ENCODE results near the gene MIP.
"Not testable (repeated sequence)": the region's sequence is repeated elsewhere in the genome, so short reads cannot be mapped to it uniquely, and the experiment has no call there.

Gene MIP

GRCh38 chr12:56454557-56454956 lies at the start of gene MIP:
Gene MIP (minus strand): TSS chr12:56454657. CDS start chr12:56454613, 44 bp downstream.
- H3K9me3 ChIP-seq (ENCODE audit: insufficient read depth, low read depth, low read length): no peaks in the 10 kb centered on the region
- H3K4me1 ChIP-seq (ENCODE audit: insufficient read depth, low read length): peaks cover 6% of the 10 kb centered on the region; the same call in 1 of the 2 replicates
- H3K4me3 ChIP-seq (ENCODE audit: low read length): no peak within 1 kb of the TSS
- H3K27ac ChIP-seq (ENCODE audit: low read length): no peak within 1 kb of the TSS
- H3K27me3 ChIP-seq (ENCODE audit: insufficient read depth, low read length): no peaks in the 10 kb centered on the region
- no peak within 1 kb of the TSS for H3K9ac ChIP-seq (ENCODE audit: low read depth, low read length)
- H3K36me3 ChIP-seq (ENCODE audit: insufficient read depth, low read depth, low read length): no peaks in the 10 kb centered on the region

DNA sequence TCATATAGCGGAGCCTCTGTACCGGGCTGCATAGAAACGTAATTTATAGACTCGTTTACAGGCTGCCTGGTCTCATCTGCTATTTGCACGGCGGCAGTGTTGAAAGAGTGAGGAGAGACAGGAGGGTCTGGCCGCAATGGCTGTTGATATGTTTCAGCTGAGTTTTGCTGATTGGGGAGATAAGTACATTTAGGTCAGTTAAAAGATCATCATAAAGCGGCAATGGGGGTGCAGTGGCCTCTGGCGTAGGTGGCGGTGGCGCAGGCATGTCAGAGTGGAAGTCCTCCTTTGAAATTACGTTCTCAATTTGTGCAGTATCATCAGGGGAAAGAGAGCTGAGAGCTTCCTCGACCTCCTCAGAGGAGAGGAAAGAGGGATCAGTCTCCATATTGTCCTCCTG lies 45.4 kb upstream of the MIP start:
- not testable (repeated sequence) for H3K27ac ChIP-seq (ENCODE audit: low read length); H3K4me1 ChIP-seq (ENCODE audit: insufficient read depth, low read length); H3K9ac ChIP-seq (ENCODE audit: low read depth, low read length); H3K36me3 ChIP-seq (ENCODE audit: insufficient read depth, low read depth, low read length); H3K4me3 ChIP-seq (ENCODE audit: low read length); H3K9me3 ChIP-seq (ENCODE audit: insufficient read depth, low read depth, low read length)
- peaks cover 19% of the 10 kb centered on the region for H3K27me3 ChIP-seq (ENCODE audit: insufficient read depth, low read length)

DNA sequence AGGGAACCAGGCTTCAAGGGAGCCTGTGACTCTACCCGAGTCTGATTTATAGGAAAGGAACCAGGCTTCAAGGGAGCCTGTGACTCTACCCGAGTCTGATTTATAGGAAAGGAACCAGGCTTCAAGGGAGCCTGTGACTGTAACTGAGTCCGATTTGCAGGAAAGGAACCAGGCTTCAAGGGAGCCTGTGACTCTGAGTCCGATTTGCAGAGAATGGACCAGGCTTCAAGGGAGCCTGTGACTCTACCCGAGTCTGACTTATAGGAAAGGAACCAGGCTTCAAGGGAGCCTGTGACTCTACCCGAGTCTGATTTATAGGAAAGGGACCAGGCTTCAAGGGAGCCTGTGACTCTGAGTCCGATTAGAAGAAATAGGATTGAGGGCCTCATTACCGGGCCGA lies 45.0 kb upstream of the MIP start:
- peaks cover 19% of the 10 kb centered on the region for H3K27me3 ChIP-seq (ENCODE audit: insufficient read depth, low read length)
- not testable (repeated sequence) for H3K4me1 ChIP-seq (ENCODE audit: insufficient read depth, low read length); H3K27ac ChIP-seq (ENCODE audit: low read length); H3K9ac ChIP-seq (ENCODE audit: low read depth, low read length); H3K4me3 ChIP-seq (ENCODE audit: low read length); H3K36me3 ChIP-seq (ENCODE audit: insufficient read depth, low read depth, low read length); H3K9me3 ChIP-seq (ENCODE audit: insufficient read depth, low read depth, low read length)

DNA sequence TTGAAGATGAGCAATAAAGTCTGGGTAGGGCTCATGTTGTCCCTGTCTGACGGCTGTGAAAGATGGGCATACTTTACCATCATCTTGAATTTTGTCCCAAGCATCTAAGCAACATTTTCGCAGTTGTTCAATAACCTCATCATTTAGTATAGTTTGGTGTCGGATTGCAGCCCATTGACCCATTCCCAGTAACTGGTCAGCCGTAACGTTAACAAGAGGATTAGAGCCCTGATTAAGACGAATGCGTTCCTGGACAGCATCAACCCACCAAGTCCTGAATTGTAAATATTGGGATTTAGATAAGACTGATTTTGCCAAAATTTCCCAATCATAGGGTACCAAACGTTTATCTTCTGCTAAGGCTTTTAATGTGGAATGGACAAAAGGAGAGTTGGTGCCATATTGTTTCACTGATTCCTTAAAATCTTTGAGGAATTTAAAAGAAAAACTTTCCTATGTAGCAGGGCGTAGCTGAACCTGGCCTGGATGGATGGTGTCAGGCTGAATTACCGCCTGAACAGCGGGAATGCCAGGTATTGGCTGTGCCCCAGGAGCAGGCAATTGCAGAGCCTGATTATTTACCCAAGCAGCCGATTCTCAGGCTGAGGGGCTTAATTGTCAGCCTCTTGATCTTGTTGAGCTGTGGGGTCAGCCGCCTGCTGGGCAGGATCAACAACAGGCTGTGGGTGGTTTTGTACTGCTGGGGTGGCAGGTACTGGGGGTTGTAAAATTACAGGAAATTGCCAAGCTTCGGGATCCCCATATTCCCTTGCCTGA lies 43.9 kb upstream of the MIP start:
- H3K4me1 ChIP-seq (ENCODE audit: insufficient read depth, low read length); H3K9ac ChIP-seq (ENCODE audit: low read depth, low read length); H3K27ac ChIP-seq (ENCODE audit: low read length); H3K36me3 ChIP-seq (ENCODE audit: insufficient read depth, low read depth, low read length); H3K9me3 ChIP-seq (ENCODE audit: insufficient read depth, low read depth, low read length); H3K4me3 ChIP-seq (ENCODE audit: low read length): not testable (repeated sequence)
- H3K27me3 ChIP-seq (ENCODE audit: insufficient read depth, low read length): peaks cover 19% of the 10 kb centered on the region

DNA sequence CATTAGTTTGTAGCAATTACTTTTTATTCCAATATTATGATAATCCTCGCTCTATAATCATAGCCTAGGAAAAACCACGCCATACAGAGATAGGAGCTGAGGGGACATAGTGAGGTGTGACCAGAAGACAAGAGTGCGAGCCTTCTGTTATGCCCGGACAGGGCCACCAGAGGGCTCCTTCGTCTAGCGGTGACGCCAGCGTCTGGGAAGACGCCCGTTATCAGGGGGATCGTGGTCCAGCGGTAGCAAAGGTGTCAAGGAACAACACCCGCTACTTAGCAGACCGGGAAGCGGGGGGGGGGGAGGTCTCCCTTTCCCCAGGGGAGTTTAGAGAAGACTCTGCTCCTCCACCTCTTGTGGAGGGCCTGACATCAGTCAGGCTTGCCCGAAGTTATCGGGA lies 42.2 kb upstream of the MIP start:
- not testable (repeated sequence) for H3K4me3 ChIP-seq (ENCODE audit: low read length); H3K27ac ChIP-seq (ENCODE audit: low read length)

DNA sequence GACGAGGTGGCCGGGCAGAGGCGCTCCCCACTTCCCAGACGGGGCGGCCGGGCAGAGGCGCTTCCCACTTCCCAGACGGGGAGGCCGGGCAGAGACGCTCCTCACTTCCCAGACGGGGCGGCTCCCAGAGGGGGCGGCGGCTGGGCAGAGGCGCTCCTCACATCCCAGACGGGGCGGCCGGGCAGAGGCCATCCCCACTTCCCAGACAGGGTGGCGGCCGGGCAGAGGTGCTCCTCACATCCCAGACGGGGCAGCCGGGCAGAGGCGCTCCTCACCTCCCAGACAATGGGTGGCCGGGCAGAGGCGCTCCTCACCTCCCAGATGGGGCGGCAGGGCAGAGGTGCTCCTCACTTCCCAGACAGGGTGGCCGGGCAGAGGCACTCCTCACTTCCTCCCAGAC lies 40.0 kb upstream of the MIP start:
- not testable (repeated sequence) for H3K27ac ChIP-seq (ENCODE audit: low read length); H3K9ac ChIP-seq (ENCODE audit: low read depth, low read length); H3K4me1 ChIP-seq (ENCODE audit: insufficient read depth, low read length); H3K4me3 ChIP-seq (ENCODE audit: low read length); H3K36me3 ChIP-seq (ENCODE audit: insufficient read depth, low read depth, low read length)
- Histone ChIP-seq H3K27me3 (ENCODE audit: insufficient read depth, low read length) (peaks cover 32% of the 10 kb centered on the region), H3K9me3 (ENCODE audit: insufficient read depth, low read depth, low read length) (peaks cover 14% of the 10 kb centered on the region)

More for the DNA sequence above, 42.2 kb upstream of the MIP start:
- not testable (repeated sequence) for H3K4me1 ChIP-seq (ENCODE audit: insufficient read depth, low read length); H3K36me3 ChIP-seq (ENCODE audit: insufficient read depth, low read depth, low read length); H3K9ac ChIP-seq (ENCODE audit: low read depth, low read length)
- Histone ChIP-seq H3K27me3 (ENCODE audit: insufficient read depth, low read length) (peaks cover 19% of the 10 kb centered on the region), H3K9me3 (ENCODE audit: insufficient read depth, low read depth, low read length) (peaks cover 14% of the 10 kb centered on the region)

GRCh38 chr12:56494106-56494415 lies 39.6 kb upstream of the MIP start:
- peaks cover 32% of the 10 kb centered on the region for H3K27me3 ChIP-seq (ENCODE audit: insufficient read depth, low read length)
- H3K36me3 ChIP-seq (ENCODE audit: insufficient read depth, low read depth, low read length); H3K9ac ChIP-seq (ENCODE audit: low read depth, low read length); H3K4me1 ChIP-seq (ENCODE audit: insufficient read depth, low read length); H3K4me3 ChIP-seq (ENCODE audit: low read length); H3K27ac ChIP-seq (ENCODE audit: low read length): not testable (repeated sequence)
- peaks cover 15% of the 10 kb centered on the region for H3K9me3 ChIP-seq (ENCODE audit: insufficient read depth, low read depth, low read length)

- not testable (repeated sequence) for H3K36me3 ChIP-seq (ENCODE audit: insufficient read depth, low read depth, low read length); H3K4me1 ChIP-seq (ENCODE audit: insufficient read depth, low read length); H3K4me3 ChIP-seq (ENCODE audit: low read length); H3K27ac ChIP-seq (ENCODE audit: low read length); H3K9ac ChIP-seq (ENCODE audit: low read depth, low read length)
- H3K9me3 ChIP-seq (ENCODE audit: insufficient read depth, low read depth, low read length): peaks cover 19% of the 10 kb centered on the region
- peaks cover 36% of the 10 kb centered on the region for H3K27me3 ChIP-seq (ENCODE audit: insufficient read depth, low read length)
These were observed 39.1 kb upstream of the MIP start for GRCh38 chr12:56493409-56494105.

DNA sequence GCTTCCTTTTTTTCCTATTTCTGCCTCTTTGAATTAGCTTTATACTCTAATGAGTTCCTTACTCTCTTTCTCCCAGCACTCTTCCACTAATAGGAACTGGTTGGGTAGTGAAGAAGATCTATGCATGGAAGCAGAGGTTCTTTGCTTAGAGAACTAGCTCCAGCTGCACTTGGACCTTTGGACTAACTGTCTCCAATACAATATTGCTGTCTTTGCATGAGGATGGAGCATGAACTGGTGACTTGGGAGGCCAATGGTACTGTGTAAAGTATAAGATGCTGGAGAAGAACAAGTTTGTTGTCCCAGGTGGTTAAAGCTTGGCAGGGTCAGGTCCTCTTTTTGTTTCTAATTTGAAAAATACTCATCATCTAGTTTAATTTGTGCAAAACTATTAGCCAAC lies 35.9 kb upstream of the MIP start:
- Histone ChIP-seq H3K27me3 (ENCODE audit: insufficient read depth, low read length) (peaks cover 60% of the 10 kb centered on the region), H3K9ac (ENCODE audit: low read depth, low read length) (no peak overlapping the region), H3K36me3 (ENCODE audit: insufficient read depth, low read depth, low read length) (no peaks in the 10 kb centered on the region), H3K27ac (ENCODE audit: low read length) (no peak overlapping the region), H3K9me3 (ENCODE audit: insufficient read depth, low read depth, low read length) (peaks cover 17% of the 10 kb centered on the region), H3K4me1 (ENCODE audit: insufficient read depth, low read length) (peaks cover 2% of the 10 kb centered on the region; the same call in 1 of the 2 replicates), H3K4me3 (ENCODE audit: low read length) (no peak overlapping the region)

DNA sequence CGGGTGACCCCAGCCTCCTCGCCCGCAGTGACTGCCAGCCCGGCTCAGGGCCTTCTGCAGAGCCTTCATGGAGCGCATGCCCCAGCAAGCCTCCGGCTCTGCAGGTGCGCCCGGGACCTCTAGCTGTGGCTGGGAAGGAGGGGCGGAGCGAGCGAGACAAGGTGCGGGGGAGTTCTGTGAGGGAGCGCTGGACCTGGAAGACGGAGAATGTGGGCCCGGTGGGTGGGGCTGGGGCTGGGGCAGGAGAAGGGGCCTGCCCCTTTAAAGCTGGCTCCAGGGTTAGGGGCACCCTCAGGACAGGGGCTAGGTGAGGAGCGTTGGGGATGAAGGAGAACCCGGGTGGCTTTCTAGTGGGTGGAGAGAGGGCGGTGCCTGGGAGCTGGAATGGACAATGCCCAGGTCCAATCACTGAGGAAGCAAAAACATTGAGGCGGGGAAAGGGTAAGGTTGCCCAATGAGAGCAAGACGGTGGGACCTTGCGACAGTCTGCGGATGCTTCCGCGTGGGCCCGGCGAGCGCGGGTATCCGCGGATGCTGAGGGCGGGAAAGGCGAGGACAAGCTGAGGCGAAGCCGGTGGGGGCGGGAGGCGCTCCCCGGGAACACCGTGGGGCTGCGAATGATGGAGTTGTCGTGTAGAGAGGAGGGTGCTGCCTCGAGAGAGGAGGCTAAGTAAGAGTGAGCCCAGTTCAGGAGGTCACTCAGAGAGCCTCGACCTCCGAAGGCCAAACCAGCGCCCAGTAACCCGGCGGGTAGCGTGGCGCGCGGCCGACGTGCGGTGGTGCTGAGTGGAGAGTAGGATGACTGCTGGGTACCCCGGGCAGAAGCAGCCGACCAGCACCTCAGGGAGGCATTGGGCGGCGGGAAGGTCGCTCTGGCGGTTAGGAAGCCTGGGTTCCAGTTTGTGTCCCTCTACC lies 33.8 kb upstream of the MIP start, which contains the start of gene GLS2:
Gene GLS2 (minus strand): TSS at position 121 of the 915 bp plus-strand sequence. CDS start 43 bp downstream, at position 78.
- H3K9me3 ChIP-seq (ENCODE audit: insufficient read depth, low read depth, low read length): peaks cover 12% of the 10 kb centered on the region
- H3K9ac ChIP-seq (ENCODE audit: low read depth, low read length): peak within 1 kb of the TSS; percentile 61; the same call in 1 of the 2 replicates
- peaks cover 60% of the 10 kb centered on the region for H3K27me3 ChIP-seq (ENCODE audit: insufficient read depth, low read length)
- no peak within 1 kb of the TSS for H3K27ac ChIP-seq (ENCODE audit: low read length)
- H3K4me3 ChIP-seq (ENCODE audit: low read length): peak within 1 kb of the TSS; percentile 85
- peaks cover 2% of the 10 kb centered on the region; the same call in 1 of the 2 replicates for H3K4me1 ChIP-seq (ENCODE audit: insufficient read depth, low read length)
- no peaks in the 10 kb centered on the region for H3K36me3 ChIP-seq (ENCODE audit: insufficient read depth, low read depth, low read length)

DNA sequence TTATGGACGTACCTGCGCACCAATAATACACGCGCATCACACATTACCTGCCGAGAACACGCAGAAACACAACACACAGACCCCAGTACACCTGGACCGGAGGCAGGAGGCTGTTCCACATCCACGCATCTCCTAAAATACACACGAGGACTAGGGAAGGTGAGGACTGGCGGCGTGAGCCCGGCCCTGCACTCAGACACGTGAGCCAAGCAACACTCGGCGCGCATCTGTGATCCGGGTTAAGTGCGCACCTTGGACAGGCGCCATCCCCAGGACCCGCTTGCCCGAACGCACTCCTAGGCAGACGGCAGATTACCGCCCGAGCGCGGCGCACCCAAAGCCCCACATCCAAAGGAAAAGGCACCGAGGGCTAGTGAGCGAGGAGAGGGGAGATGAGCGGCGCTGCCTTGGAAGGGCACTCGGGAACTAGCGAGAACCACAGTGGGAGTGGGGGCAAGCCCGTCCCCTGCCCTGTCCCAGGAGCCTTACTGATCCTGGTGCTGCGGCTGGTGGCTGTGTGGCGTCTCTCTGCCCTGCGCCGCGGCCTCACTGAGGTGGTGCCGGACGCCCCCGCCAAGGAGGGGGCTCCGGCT lies 33.1 kb upstream of the MIP start:
- H3K9ac ChIP-seq (ENCODE audit: low read depth, low read length): peak overlapping the region; percentile 61; the same call in 1 of the 2 replicates
- H3K4me3 ChIP-seq (ENCODE audit: low read length): peak overlapping the region; percentile 85
- peaks cover 60% of the 10 kb centered on the region for H3K27me3 ChIP-seq (ENCODE audit: insufficient read depth, low read length)
- no peaks in the 10 kb centered on the region for H3K36me3 ChIP-seq (ENCODE audit: insufficient read depth, low read depth, low read length)
- peaks cover 9% of the 10 kb centered on the region for H3K9me3 ChIP-seq (ENCODE audit: insufficient read depth, low read depth, low read length)
- peaks cover 2% of the 10 kb centered on the region; the same call in 1 of the 2 replicates for H3K4me1 ChIP-seq (ENCODE audit: insufficient read depth, low read length)
- H3K27ac ChIP-seq (ENCODE audit: low read length): no peak overlapping the region

Data from iPS-20b (cell line).